HG02623 (cell line): ENCODE measurements around the gene COL27A1.

Experiments
- ATAC-seq: cut with Tn5 transposase; IDR thresholded peaks from one replicate; pipeline ENCODE4 v1.9.1; 2021; ENCODE audit warnings: moderate library complexity; ENCODE audit not compliant: unreplicated experiment

The COL27A1 gene

DNA sequence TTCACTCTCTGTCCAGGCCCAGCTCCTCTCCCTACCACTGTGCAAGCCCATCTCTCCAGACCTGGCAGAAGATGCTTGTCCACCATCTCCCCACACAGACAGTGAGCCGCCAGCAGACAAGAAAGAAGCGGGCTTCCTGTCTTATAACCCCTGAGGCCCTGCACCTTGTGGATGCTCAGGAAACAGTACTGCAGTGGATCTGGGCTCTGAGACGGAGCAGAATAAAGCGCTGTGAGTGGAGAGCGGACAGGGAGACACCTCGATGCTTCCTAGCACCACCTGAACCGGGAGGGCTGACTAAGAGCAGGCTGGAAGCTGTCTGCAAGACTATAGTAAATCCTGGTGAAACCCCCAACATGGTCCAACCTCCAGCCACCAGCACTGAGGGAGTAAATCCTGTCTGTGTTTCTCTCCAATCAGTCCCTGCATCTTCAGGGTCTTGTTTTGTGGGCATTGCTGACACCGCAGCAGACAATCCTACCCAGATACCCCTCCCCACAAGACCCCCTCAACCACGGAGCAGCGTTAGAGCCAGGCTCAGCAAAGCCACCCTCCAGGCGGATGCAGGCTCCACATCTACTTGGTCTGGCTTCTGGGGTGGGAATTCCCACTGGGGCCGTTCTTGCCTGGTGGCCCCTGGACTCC is 193.0 kb downstream of the COL27A1 start:
- ATAC-seq, result no peak

DNA sequence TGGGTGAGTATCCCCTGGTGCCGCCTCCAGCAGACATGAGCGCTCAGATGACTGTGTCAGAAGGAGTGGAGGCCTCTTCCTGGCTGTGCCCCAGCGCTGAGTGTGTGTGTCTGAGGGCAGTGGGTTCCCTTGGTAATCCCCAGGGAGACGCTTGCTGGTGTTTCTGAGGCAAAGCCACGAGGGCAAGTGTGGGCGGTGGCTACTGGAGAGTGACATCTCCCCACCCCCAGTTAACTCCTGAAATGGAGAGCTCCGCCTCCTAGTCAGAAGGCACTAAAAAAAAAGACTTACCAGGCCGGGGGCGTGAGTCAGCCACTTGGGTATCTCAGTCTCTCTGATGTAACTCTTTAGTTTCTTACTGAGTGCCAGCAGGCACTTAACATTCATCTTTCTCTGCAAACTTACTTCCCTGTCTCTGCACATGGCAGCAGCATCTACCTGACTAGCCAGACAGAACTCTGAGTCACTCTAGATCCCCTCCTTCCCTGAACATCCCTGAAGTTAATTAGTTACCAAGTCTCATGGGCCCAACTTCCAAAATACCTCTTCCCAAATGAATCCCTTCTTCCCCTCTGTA is 193.7 kb downstream of the COL27A1 start:
- ATAC-seq, result peak; percentile 84

DNA sequence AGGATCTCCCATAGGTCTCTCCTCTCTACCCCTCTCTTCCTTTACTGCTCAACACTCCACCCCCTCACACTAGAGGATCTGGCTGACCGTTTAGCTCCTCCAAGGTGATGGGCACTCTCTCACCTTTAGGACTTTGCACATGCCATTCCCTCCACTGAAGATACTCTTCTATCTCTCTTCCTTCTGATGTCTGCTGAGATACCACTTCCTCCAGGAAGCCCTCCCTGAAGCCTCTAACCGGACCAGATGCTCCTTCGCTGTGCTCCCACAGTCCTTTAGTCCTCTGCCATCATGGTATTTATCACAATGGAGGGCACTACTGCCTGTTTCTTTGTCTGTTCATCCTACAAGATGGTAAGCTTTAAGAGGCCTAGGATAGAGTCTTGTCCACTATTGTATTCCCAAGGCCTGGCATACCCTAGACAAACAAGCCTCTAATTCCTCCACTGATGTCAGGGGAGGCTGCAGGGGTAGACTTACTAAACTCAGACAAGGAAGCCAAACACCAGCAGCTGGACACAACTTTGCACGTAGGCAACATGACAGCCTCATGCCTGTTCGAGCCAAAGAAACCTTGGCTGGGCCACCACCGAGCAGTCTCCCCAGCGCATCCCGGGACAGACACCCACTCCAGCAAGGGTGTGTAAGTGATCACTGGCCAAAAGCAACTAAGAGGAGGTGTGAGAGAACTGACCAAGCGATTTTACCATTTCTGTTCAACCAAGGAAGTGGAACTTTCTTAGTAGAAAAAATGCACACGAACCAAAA is 194.6 kb downstream of the COL27A1 start:
- no peak for ATAC-seq

DNA sequence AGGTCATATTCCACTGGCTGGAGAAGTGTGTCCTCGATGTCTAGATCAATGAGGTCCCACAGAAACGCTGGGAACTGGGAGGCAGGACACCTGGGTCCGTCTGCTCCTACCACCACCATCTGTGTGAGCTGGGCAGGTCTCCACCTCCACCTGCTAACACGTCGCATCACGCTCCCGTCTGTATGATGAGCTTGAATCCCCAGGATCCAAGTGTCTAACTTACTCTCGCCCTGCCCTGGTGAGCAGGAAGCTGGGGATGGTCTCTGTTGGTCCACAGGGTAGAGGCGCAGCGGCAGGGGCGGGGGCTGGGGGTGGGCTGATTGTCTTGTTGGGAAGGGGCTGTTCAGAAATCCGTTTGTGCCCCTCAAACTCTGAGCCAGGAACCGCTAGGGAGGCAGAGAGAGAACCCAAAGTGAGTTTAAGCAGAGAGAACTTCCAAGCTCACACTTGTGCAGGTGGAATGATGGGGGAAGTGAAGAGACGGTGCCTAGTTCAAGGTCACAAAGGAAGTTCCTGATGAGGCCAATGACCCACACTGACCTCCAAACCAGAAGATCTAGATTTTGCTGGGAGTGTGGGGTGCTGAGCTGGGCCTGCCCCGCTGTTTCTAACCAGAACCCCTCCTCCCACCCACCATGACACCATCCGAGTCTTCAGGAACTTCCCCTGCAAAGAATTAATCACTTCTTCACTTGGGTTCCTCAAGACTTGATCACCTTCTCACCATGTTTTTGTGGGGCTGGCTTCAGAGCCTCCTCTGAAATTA is 195.5 kb downstream of the COL27A1 start:
- no peak for ATAC-seq

DNA sequence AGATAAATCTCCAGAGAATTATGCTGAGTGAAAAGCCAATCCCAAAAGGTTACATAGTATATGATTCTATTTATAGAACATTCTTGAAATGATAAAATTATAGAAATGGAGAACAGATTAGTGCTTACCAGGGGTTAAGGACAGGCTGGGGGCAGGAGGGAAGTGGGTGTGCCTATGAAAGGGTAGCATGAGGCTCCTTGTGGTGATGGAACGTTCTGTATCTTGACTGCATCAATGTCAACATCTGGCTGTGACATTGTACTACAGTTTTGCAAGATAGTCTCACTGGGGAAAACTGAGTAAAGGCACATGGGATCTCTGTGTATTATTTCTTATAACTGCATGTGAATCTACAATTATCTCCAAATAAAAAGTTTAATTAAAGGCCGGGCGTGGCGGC is 196.6 kb downstream of the COL27A1 start:
- no peak for ATAC-seq

DNA sequence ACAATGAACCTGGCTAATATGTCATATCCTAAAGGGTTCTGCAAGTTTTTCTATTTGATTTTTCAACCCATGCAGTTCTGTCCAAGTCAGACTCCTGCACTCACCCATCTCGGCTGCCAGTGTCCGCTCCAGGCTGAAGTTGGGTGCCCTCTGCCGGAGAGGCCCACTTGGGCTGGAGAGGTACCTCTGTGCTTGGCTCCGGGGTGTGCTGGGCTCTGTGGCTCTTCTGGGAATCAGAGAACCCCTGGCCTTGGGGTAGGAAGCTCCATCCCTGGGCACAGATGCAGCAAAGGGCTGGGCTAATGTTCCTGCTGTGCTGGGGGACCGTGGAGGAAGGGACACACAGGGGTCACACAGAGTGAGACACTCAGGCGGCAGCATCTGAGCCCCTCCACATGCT is 200.5 kb downstream of the COL27A1 start:
- no peak for ATAC-seq

DNA sequence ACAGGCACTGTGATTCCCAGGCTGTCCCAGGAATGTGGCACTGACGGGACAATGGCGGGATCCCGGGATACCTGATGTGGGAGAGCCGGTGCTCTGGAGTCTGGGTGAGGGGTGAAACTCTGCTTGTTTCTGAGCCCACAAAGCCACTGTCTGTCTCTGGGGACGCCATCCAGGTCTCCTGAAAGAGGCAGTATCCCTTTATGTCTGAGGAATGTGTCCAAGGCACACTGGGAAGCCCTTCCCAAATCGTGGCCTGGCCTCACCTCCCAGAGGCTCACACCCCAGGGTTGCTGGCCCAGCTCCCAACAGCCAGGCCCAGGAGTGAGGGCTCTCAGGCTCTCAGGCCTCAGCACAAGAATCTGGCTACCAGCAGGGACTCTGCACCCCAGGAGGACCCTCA is 201.5 kb downstream of the COL27A1 start:
- no peak for ATAC-seq

DNA sequence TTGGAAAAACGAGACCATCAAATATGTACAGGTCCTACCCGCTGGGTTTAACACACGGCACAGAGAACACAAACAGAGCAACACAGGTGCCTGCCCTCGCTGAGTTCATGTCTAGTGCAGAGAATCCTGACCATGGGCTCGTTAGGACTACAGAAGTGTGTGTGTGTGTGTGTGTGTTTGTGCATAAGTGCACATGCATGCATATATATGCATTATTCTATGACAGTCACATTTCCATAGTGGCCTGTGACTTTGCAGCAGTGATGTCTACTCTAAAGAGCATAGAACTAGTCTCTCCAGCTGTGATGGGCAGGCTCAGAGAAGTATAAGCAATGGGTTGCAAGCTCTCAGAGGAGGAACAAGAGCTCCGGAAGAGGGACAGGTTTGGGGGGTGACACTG is 202.0 kb downstream of the COL27A1 start:
- ATAC-seq, result no peak

DNA sequence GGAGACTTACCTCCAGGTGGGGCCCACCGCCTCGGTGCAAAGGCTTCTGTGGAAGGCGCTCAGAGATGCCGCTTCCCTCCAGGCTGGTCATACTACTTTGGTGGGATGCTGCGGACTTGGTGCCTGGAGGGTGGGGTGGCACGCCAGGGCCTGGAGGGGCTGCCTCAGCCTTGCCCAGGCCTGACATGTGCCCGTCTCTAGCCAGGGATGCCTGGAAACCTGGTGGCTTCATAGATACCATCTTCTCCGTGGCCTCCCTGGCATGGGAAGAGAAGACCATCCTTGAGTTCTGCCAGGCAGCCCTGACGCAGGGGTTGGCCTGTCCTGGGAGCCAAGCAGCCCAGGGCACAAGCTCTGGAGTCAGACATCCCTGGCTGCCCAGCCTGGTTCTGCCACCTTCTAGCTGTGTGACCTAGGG is 202.6 kb downstream of the COL27A1 start:
- ATAC-seq, result no peak

DNA sequence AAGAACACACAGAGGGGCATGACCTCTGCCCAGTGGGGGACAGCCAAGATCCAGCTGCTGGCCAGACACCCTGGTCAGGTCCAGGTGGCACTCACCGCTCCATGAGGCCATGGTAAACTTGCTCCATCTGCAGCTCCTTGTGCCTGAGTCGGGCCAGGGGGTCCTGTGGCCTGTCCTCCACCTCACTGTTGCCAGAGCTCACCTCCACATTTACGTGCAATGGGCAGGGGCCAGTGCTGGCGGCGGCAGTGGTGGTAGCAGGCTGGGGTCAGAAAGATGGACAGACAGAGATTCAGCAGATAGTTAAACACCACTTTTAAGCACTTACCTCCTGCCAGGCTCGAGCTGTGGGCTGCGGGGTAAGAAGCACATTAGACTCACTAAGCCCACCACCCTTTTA is 204.5 kb downstream of the COL27A1 start:
- no peak for ATAC-seq

DNA sequence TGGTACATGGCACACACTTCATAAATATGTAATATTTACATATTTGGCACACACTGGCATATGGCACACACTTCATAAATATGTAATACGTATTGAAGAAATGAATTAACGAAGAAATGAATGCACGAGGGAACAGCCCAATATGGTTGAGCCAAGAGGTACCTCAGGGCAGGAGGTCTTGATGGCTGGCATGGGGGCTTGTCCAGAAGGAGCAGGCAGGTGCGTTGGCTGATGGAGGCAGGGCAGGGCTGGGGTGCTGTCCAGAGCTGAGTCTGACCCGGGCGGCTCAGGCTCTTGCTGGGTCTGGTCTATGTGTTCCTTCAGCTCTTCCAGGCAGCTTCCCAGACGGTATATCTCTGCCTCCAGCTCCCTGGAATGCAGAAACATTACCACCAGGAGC is 206.2 kb downstream of the COL27A1 start:
- ATAC-seq, result no peak
